Measurements from ENCODE around the gene AFAP1L2.

- TF ChIP-seq CTCF (IDR thresholded peaks at IDR 0.05) (no peak), POLR2A (IDR thresholded peaks at IDR 0.05) (no peak)
Observed at GRCh38 chr10:114313139-114313538, 91.2 kb downstream of the AFAP1L2 start.
